Activated CD8-positive, alpha-beta memory T cell treated with anti-CD3 and anti-CD28 coated beads for 48 hours (primary cell): Measurements from ENCODE around the gene KIAA1217.

Experiments
- DNase-seq, 3 experiments: peaks; one replicate each; pipeline ENCODE4 v3.0.0-alpha.2; 2020; ENCODE audit warnings: low read depth in 2 of 3, low spot score in 2 of 3

The KIAA1217 gene

DNA sequence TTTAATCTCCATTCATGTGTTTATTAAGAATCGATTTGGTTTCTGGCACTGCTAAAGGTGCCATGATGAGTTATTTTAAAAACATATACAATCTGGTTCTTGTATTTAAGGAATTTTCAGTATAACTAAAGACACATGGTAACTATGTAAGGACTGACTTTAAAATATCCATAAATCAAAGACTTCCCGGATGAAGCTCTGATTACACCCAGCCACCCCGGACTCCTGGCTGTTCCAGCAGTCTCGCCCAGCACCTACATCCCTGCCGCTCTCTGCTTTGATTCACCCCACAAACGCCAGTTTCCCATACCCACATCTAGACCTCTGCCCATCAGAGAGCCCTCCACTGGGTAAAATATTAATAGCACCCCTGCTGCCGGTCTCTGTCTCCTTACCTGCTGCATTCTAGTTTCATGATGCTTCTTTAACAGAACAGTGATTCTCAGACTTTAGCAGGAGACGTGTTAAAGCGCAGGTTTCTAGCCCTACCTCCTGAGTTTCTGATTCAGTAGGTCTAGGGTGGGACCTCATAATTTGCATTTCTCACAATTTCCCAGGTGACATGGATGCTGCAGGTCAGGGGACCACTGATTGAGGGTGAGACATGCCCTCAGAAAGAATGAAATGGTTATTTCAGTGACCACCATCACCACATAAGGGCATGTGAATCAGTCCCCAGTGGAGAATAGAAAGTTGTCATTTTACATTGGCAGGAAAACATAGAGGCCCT lies 185.7 kb downstream of the KIAA1217 start:
- DNase-seq = no peak

DNA sequence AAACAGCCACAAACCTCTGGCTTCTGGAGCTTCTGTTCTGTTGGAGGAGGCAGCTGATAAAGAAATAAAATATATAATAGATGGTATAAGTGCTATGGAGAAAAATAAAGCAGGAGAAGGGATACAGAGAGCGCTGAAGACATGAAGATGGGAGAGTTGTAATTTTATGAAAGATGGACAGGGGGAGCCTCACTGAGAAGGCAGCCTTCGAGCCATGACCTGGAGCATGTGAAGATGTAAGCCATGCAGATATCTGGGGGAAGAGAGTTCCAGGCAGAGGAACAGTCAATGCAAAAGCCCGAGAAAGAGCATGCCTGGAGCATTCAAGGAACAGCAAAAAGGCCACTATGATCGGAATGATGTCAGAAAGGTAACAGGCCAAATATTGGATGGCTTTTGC lies 187.5 kb downstream of the KIAA1217 start:
- no peak for DNase-seq

DNA sequence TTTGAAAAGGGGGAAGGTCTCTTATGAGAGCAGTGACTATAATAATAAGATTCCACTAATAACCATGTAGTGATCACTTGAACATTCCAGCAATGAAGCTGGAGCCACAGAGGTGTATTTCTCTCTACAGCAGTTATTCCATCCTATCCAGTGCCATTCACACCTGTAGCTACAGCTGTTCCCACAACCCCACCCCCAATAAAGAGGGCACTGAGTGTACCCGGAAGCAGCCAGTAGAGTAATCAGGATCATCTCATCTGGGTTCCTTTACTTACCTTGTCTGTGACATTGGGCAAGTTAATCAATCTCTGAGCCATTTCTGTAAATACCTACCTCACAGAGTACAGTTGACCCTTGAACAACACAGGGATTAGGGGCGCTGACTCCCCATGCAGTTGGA lies 188.7 kb downstream of the KIAA1217 start:
- DNase-seq = no peak

DNA sequence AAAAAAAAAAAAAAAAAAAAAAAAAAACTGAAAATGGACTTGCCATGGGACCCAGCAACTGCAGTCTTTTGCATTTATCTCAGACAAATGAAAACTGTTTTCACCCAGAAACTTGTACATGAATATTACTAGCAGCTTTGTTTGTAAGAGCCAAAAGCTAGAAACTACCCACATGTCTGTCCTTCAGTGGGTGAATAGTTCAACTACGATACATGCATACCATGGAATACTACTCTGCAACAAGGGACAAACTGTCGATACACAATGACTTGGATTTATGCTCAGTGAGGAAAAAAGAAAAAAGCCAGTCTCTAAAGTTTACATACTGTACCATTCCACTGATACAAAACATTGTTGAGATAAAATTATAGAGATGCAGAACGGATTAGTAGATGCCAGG lies 195.6 kb downstream of the KIAA1217 start:
- DNase-seq = no peak

DNA sequence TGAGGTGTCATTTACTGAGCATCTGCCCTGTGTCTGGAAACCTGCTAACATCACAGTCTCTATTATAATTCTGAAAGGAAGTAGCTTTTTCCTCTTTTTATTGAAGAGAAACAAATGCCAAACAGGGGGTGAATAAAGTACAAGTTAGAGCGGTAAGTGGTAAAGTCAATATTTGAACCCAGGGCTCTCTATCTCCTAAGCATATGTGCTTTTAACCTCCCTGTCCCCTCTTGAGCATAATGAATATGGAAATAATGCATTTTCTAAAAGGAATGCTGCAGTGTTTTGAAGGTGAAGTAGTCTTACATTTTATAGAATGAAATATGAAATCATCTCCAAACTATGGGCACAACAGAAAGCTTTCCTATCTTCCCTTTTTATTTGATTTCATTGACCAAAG lies 196.7 kb downstream of the KIAA1217 start:
- DNase-seq = no peak

DNA sequence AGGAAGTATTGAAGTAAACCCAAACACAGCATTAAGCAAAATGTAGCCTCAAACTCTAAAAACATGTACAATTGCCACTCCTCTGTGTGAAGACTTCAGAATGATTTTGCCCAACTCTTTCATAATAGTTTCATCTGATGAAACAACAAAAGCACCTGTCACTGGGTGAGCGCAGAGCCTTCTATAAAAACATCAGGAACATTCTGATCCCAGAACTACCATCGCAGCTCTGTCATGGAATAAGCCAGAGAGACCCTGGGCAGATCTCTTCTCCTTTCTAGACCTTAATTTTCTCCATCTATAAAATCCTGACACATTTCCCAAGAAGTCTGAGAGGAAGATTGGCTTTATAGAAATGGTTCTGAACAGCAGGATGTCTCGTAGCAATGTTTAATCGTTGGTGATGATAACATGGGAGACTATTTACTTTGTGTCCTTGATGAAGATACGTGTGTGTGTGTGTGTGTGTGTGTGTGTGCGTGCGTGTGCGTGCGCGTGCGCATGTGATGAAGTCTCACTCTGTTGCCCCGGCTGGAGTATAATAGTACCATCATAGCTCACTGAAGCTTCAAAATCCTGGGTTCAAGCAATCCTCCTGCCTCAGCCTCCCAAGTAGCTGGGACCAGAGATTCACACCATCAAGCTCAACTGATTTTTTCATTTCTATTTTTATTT lies 198.0 kb downstream of the KIAA1217 start:
- DNase-seq = no peak

DNA sequence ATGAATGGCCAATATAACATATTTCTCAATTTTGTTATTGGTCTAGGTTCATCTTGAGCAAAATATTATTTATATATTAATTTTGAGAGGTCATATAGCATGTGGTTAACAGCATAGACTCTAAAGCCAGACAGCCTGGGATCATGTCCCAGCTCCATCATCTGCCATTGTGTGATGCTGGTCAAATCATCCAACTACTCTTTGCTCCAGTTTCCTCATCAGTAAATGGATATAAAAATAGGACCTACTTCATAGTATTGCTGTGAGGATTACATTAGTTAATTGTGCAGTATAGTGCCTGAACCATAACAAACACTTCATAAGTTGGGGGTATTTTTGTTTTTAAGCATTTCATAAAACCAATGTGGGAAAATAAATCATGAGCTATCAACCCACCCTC lies 199.0 kb downstream of the KIAA1217 start:
- DNase-seq = no peak

DNA sequence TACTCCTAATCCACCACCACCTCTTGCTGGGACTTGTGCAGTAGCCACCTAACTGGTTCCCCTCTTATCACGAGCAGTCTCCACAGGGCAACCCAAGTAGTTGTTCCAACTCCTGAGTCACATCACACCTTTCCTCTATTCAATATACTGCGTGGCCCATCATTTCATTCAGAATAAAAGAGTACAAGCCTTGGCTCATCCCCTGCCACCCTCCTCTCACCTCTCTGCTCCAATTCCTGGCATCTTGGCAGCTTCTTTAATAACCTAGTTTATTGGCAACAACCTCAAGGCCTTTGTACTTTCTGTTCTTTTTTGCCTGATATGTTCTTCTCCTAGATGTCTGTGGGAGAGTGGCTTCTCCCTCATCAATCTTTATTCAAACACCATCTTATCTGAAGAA lies 199.4 kb downstream of the KIAA1217 start:
- DNase-seq = no peak

DNA sequence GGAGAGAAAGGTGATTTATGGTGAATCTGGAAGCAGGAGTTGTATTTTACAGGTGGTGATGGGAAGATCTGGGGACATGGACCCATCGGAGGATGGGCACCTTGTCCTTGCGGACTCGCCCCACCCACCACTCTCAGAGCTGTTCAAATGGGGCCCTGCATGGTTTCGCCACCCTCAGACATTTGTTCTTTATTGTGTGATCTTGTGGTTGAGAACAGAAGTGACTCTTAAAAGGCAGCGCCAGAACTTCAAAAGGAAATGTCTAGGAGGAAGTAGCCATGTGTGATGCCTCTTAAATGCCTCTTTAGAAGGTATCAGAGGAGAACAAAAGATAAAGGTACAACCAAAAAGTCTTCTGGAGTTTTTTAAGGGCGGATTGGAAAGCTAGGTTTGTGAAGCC lies 205.7 kb downstream of the KIAA1217 start:
- no peak for DNase-seq

DNA sequence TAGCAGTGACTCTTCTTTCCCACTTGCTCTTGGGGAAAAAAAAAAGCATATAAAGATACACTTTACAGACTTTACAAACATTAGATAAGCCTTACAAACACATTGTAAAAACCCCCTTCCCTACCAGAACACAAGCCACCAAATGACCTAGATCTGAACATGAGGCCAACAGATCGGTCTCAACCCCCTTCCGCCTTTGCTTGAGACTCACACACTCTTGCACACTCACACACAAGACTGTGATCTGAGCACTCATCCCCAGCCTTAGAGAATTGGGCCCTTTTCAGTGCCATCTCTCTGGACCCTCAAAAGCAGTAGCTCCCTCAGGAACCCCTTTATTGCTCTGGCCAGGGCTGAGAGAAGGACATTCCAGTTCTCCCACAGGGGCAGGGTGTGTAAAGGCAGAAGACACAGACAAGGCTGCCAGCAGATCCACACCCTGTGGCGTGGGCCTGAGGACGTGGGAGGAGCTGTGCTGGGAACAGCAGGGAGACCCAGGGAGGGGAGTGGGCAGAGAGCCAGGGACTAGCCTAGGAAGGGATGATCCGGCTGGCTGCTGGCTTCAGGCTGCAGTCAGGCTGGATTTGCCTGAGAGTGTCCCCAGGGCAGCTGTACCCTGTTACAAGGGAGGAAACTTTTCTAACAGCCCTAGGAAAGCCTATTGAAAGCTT lies 206.7 kb downstream of the KIAA1217 start:
- DNase-seq = no peak

DNA sequence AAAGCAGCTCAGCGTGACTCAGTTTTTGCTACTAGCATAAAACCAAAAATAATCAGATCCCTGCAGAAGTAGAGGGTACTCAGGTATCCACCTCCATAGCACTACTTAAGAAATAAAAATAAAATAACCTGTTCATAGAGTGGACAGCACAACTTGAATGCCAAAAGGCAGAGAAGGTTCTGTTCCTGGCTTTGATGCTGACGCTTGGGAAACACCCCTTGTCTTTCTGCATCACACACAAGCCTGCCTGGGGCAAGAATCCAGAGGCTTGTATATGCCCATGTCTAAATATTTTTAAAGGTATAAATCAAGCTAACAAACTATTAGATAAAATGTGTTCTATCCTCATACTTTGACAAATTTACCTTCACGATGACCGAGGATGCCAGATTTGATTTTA lies 207.3 kb downstream of the KIAA1217 start:
- DNase-seq = no peak

DNA sequence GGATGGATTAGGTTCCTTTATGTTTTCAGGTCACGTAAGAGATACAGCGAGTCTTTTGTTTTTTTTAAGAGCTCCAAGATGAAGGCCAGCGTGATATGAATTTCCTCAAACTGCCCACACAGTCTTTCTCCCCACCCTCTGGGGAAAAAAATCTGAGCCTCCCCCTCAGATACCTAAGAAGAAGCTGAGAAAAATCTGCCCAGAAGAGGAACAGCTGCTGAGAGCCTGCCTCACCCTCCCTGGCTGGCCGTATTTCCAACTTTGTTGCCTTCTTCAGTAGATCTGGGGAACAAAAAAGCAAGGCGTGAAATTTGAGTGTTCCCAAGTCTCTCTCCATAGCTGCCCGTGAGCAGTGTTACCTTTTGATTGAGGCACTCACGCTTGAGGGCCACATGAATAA lies 208.1 kb downstream of the KIAA1217 start:
- DNase-seq = no peak

DNA sequence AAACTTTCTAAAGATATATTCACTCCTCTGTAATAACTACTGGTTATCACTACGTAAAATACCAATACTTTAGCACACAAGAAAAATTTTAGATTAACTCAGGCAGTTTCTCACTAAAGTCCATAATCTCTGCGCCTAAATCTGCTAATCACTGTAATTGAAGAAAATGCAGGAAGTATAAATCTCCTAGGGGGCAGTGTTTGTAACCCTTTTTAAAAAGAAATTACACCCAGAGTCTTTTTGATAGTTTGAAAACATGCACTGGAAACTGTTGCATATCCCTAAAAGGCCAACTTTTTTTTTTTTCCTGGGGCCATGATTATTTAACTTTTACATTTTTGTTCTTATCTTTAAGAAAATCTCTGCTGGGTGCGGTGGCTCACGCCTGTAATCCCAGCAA lies 209.6 kb downstream of the KIAA1217 start:
- DNase-seq = no peak

DNA sequence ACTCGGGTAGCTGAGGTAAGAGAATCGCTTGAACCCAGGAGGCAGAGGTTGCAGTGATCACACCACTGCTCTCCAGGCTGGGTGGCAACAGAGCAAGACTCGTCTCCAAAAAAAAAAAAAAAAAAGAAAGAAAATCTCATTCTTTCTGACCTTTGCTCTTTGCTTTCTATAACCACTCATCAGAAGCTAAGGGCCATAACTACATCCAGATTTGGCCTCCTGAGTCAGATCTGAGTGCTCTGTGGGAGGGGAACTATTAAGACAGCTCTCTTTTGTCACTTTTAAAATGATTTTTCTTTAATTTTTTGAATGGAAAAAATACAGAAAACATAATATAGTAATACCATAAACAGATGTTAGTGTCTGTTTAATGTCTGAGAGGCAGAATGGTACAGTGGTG lies 210.1 kb downstream of the KIAA1217 start:
- DNase-seq = no peak

DNA sequence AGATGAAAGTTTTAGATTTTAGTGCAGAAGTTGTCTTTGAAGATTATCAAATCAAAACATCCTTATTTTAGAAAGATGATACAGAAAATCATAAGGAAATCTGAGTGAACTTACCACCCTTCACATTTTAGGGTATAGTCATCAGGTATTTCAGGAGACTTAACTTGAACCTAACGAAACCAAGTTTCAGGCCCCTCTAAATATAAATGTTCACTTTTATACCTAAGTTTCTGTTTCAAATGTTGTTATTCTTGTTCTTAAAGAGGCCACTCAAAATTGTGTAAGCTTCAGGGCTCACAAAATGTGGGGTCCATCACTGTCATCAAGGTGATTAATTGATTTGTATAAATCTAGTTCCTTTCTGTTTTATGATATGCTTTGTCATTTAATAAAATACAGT lies 216.2 kb downstream of the KIAA1217 start:
- no peak for DNase-seq

DNA sequence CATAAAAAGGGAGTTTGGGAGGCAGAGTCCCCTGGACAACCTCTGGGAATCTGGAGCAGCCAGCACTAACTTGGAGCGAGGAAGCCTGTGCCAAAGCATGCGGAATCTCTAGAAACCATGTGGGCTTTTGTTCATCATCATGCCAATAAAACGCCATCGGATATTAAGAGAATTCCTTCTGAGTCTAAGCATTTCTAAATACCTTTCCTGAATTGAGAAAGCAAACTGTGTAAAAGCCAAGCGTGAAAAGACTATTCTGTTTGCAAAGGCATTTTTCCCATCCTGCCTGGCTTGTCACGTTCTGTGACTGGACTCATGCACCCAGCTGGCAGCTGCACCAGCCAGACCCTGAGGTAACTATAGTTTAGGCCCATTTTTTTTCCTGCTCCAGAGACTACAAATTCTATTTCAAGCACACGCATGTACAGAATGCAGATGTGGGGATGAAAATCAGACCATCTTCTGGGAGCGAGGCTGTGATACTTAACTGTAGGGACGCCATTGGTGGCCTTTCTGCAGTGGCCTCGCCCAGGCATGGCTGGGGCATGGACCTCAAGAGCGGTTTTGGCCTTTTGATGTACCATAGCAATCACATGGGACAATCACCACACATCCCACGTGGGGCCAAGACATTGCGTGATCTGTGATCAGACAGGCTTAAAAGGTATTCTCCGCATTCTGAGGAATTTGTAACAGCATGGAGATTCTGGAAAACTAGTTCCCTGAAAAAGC lies 218.9 kb downstream of the KIAA1217 start:
- DNase-seq = no peak

DNA sequence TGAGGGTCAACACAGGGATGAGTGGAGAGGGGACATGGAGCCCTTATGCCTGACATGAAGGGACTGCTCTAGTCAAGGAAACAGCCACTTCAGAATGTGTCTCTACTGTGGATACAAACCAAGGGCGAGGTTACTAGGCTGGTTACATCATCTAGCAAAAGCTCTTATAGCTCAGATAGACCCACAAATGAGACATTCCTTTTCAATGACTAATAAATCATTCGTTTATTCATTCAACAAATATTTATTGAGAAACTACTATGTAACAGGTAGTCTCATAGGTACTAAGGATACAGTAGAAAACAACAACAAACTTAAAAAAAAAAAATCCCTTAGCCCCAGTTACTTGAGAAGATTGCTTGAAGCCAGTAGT lies 219.5 kb downstream of the KIAA1217 start:
- DNase-seq = no peak

DNA sequence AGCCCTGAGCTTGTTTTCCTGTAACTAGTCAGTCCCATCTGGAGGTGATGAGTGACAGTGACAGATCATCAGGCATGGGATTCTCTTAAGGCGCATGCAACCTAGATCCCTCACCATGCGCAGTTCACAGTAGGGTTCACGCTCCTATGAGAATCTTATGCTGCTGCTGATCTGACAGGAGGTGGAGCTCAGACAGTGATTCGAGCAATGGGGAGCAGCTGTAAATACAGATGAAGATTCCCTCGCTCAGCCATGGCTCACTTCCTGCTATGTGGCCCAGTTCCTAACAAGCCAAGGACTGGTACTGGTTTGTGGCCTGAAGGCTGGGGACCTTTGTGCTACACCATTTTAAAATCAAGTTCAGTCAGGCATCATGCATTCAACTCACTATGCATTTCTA lies 221.7 kb downstream of the KIAA1217 start:
- DNase-seq = no peak

DNA sequence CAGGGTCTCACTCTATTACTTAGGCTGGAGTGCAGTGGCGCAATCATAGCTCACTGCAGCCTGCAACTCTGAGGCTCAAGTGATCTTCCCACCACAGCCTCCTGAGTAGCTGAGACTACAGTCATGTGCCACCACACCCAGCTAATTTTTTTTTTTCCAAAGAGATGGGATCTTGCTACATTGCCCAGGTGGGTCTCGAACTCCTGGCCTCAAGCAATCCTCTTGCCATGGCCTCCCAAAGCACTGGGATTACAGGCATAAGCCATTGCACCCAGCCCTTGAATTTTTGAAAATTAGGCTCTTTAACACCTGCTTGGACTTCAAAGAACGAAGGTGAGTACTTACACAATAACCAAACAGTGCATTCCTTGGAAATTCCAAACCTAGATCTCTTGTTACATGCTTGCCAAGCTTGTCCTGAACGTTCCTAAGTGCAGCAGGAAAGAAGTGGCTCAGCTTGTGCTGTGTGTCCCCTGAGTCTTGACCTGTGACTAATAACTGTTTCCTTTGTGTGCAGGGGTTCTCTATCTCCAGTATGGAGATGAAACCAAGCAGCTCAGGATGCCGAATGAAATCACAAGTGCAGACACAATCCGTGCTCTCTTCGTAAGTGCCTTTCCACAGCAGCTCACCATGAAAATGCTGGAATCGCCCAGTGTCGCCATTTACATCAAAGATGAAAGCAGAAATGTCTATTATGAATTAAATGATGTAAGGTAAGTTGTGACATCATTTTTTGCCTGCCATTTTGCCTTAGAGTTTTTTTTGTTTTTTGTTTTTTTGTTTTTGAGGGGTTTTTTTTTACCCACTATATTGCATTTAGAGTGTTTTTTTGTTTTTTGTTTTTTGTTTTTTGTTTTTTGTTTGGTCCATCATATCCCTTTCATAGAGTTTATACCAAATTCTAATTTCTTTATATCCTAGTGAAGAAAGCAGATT lies 223.8 kb downstream of the KIAA1217 start:
- DNase-seq = no peak

DNA sequence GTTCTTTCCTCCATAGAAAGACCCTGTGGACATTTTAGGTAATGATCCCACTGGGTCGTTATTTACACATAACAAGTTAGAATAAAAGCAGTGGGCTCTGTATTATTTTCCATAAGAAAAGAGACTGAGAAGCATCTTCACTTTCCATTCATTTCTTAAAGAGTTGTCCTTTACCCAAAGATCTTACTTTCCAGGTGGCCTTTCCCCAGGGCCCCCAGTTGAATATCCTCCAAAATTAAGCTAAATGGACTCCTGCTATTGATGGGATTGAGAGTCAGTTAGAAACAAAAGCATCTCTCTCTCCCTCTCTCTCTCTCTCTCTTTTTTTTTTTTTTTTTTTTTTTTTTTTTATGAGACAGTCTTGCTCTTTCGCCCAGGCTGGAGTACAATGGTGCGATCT lies 224.8 kb downstream of the KIAA1217 start:
- DNase-seq = no peak

DNA sequence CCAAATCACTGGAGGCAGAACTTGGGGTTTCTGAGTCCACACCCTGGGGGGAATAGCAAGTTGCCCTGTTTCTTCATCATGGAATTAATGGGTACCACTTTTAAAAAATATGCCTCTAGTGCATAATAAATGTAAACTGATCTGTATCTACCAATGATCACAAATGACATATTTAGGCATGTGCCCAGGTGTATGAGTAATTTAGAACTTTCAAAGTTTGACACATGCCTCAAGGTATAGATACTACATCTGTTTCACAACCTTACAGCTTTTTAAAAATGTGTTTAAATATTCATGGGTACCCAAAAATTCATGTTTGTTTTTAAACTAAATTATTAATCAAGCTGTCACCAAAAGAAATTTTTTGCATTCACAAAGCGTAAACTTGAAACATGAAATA lies 226.0 kb downstream of the KIAA1217 start:
- no peak for DNase-seq
